ENCODE measurements around the gene EGFLAM. TPM values are rescaled to one million over a fixed set of nuclear protein-coding genes. Genes with fewer than 3 reads are reported as not detected.

The EGFLAM gene
- total and polyA plus RNA-seq, 9 of the 15 experiments (the other 6 are each of a cell fraction or from before 2014, with no cell fraction given) = 0.09 to 2.5 (median 1.0) TPM

DNA sequence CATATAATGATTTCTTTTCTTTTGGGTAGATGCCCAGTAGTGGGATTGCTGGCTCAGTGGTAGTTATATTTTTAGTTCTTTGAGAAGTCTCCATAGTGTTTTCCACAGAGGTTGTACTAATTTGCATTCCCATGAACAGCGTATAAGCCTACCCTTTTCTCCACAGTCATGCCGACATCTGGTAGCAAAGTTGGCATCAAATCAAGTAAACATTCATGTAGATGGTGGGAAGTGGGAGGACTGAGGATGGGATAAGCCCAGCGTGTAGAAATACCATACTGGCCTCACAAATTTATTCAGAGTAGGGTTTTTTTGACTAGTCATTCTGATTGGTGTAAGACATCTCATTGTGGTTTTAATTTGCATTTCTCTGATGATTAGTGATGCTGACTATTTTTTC is 115.4 kb downstream of the EGFLAM start:
- no TSS peak for BruUV-seq (replicated peaks)
- Histone ChIP-seq H3K27ac (ENCODE audit: extremely low read depth, low read depth, low read length) (no peak overlapping the region), H3K36me3 (ENCODE audit: control insufficient read depth, insufficient read depth, low read length) (no peaks in the 10 kb centered on the region), H4K20me1 (replicated peaks; ENCODE audit: control insufficient read depth, insufficient read depth, low read length) (no peaks in the 10 kb centered on the region), H3K9me3 (replicated peaks; ENCODE audit: control insufficient read depth, insufficient read depth, low read depth, low read length) (no peaks in the 10 kb centered on the region), H2AFZ (ENCODE audit: low read depth, low read length) (no peak overlapping the region), H3K27me3 (ENCODE audit: control insufficient read depth in 2 of 2, insufficient read depth in 2 of 2, low read length in 2 of 2) (no peaks in the 10 kb centered on the region), H3K4me3 (no peak overlapping the region), H3K9me1 (ENCODE audit: control insufficient read depth, insufficient read depth, low read length) (no peaks in the 10 kb centered on the region), H3K4me1 (replicated peaks in 1 of 2; ENCODE audit: control insufficient read depth in 2 of 2, insufficient read depth in 2 of 2, low read length in 2 of 2) (peaks cover 6 to 8% of the 10 kb centered on the region in 2 experiments; a peak in 3 of 5 replicates), H3K4me2 (ENCODE audit: insufficient read depth, low read length) (no peak overlapping the region), H3K9ac (ENCODE audit: insufficient read depth in 1 of 2, low read depth in 2 of 2, low read length in 2 of 2) (no peak overlapping the region), H3K79me2 (ENCODE audit: control insufficient read depth, insufficient read depth, low read length) (no peaks in the 10 kb centered on the region)
- ChIA-PET CTCF (ENCODE audit: low intra/inter-chr PET ratio) (no interaction called here), POLR2A (no interaction called here)
- in situ Hi-C loops (cut with MboI) (no loop called here), intact Hi-C loops (cut with micrococcal nuclease) (no loop called here)
- WGBS (ENCODE audit: insufficient coverage, low coverage, missing lambda C conversion rate) = 51% methylated on average over 3 of the region's 3 CpGs
- TF ChIP-seq PCBP2 (IDR thresholded peaks at IDR 0.05; ENCODE audit: low read depth, low read length, poor library complexity, severe bottlenecking) = no peak
- TF ChIP-seq, protein P1, sequence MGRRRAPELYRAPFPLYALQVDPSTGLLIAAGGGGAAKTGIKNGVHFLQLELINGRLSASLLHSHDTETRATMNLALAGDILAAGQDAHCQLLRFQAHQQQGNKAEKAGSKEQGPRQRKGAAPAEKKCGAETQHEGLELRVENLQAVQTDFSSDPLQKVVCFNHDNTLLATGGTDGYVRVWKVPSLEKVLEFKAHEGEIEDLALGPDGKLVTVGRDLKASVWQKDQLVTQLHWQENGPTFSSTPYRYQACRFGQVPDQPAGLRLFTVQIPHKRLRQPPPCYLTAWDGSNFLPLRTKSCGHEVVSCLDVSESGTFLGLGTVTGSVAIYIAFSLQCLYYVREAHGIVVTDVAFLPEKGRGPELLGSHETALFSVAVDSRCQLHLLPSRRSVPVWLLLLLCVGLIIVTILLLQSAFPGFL (CRISPR knock-in tag; IDR thresholded peaks at IDR 0.05) = no peak
- no peak for TF ChIP-seq ZNF785 (CRISPR knock-in tag; IDR thresholded peaks at IDR 0.05)
- no peak for TF ChIP-seq MEIS2 (IDR thresholded peaks at IDR 0.05; ENCODE audit: partially characterized antibody)
- no peak for TF ChIP-seq FOSL1 (tag; conservative IDR thresholded peaks at IDR 0.05)
- TF ChIP-seq ZNF316 (IDR thresholded peaks at IDR 0.05) = 0 out of 2 replicates have a peak, but pooled peaks have one; percentile 6
- FAIRE-seq (no peak), DNase-seq (ENCODE audit: extremely low read depth in 1 of 4, low spot score in 3 of 4) (no peak), ATAC-seq (no peak)

Measured in K562 (cell line).